ENCODE results near the gene CHD2.

The CHD2 gene

GRCh38 chr15:92897620-92898019 lies 2.5 kb upstream of the CHD2 start:
- Histone ChIP-seq H3K9ac (ENCODE audit: low read depth in 1 of 2, low read length in 2 of 2) (no peak overlapping the region), H3K9me3 (ENCODE audit: control insufficient read depth in 1 of 2, low read length in 2 of 2) (no peaks in the 10 kb centered on the region), H3K4me3 (ENCODE audit: low read depth in 1 of 2, low read length in 2 of 2) (no peak overlapping the region), H3K27ac (ENCODE audit: low read depth, low read length) (no peak overlapping the region), H3K4me1 (ENCODE audit: control insufficient read depth in 1 of 2, insufficient read depth in 2 of 2, low read length in 2 of 2) (peaks cover 0 to 27% of the 10 kb centered on the region in 2 donors), H3K27me3 (ENCODE audit: control insufficient read depth in 1 of 2, insufficient read depth in 2 of 2, low read length in 2 of 2) (no peaks in the 10 kb centered on the region), H3K36me3 (ENCODE audit: control insufficient read depth in 1 of 2, insufficient read depth in 2 of 2, low read length in 2 of 2) (peaks cover 31 to 35% of the 10 kb centered on the region in 2 donors)

- Histone ChIP-seq H3K9ac (ENCODE audit: low read depth in 1 of 2, low read length in 2 of 2) (no peak overlapping the region), H3K36me3 (ENCODE audit: control insufficient read depth in 1 of 2, insufficient read depth in 2 of 2, low read length in 2 of 2) (peaks cover 19 to 24% of the 10 kb centered on the region in 2 donors), H3K27ac (ENCODE audit: low read depth, low read length) (no peak overlapping the region), H3K4me1 (ENCODE audit: control insufficient read depth in 1 of 2, insufficient read depth in 2 of 2, low read length in 2 of 2) (peaks cover 0 to 27% of the 10 kb centered on the region in 2 donors), H3K4me3 (ENCODE audit: low read depth in 1 of 2, low read length in 2 of 2) (peak overlapping the region in 1 of 2 donors; percentile 5), H3K27me3 (ENCODE audit: control insufficient read depth in 1 of 2, insufficient read depth in 2 of 2, low read length in 2 of 2) (no peaks in the 10 kb centered on the region), H3K9me3 (ENCODE audit: control insufficient read depth in 1 of 2, low read length in 2 of 2) (no peaks in the 10 kb centered on the region)
Observed at GRCh38 chr15:92898988-92899582, 1.0 kb upstream of the CHD2 start.

GRCh38 chr15:92899601-92899947 lies 550 bp upstream of the CHD2 start:
- peak overlapping the region in 1 of 2 donors; percentile 18 for H3K9ac ChIP-seq (ENCODE audit: low read depth in 1 of 2, low read length in 2 of 2)
- H3K27ac ChIP-seq (ENCODE audit: low read depth, low read length) = peak overlapping the region; percentile 98

GRCh38 chr15:92900731-92901071 lies 577 bp downstream of the CHD2 start:
- Histone ChIP-seq H3K4me1 (ENCODE audit: control insufficient read depth in 1 of 2, insufficient read depth in 2 of 2, low read length in 2 of 2) (peaks cover 7 to 27% of the 10 kb centered on the region in 2 donors), H3K27ac (ENCODE audit: low read depth, low read length) (peak overlapping the region; percentile 98), H3K9ac (ENCODE audit: low read depth in 1 of 2, low read length in 2 of 2) (peak overlapping the region; percentile 91 to 98), H3K36me3 (ENCODE audit: control insufficient read depth in 1 of 2, insufficient read depth in 2 of 2, low read length in 2 of 2) (peaks cover 14 to 17% of the 10 kb centered on the region in 2 donors), H3K4me3 (ENCODE audit: low read depth in 1 of 2, low read length in 2 of 2) (peak overlapping the region; percentile 88 to 93), H3K9me3 (ENCODE audit: control insufficient read depth in 1 of 2, low read length in 2 of 2) (no peaks in the 10 kb centered on the region), H3K27me3 (ENCODE audit: control insufficient read depth in 1 of 2, insufficient read depth in 2 of 2, low read length in 2 of 2) (no peaks in the 10 kb centered on the region)

More at GRCh38 chr15:92899601-92899947, 550 bp upstream of the CHD2 start:
- Histone ChIP-seq H3K9me3 (ENCODE audit: control insufficient read depth in 1 of 2, low read length in 2 of 2) (no peaks in the 10 kb centered on the region), H3K36me3 (ENCODE audit: control insufficient read depth in 1 of 2, insufficient read depth in 2 of 2, low read length in 2 of 2) (peaks cover 14 to 24% of the 10 kb centered on the region in 2 donors), H3K4me1 (ENCODE audit: control insufficient read depth in 1 of 2, insufficient read depth in 2 of 2, low read length in 2 of 2) (peaks cover 0 to 27% of the 10 kb centered on the region in 2 donors), H3K27me3 (ENCODE audit: control insufficient read depth in 1 of 2, insufficient read depth in 2 of 2, low read length in 2 of 2) (no peaks in the 10 kb centered on the region), H3K4me3 (ENCODE audit: low read depth in 1 of 2, low read length in 2 of 2) (peak overlapping the region in 1 of 2 donors; percentile 93)

- Histone ChIP-seq H3K4me1 (ENCODE audit: control insufficient read depth in 1 of 2, insufficient read depth in 2 of 2, low read length in 2 of 2) (peaks cover 12 to 30% of the 10 kb centered on the region in 2 donors), H3K4me3 (ENCODE audit: low read depth in 1 of 2, low read length in 2 of 2) (peak overlapping the region; percentile 88 to 93), H3K9ac (ENCODE audit: low read depth in 1 of 2, low read length in 2 of 2) (peak overlapping the region; percentile 91 to 98), H3K36me3 (ENCODE audit: control insufficient read depth in 1 of 2, insufficient read depth in 2 of 2, low read length in 2 of 2) (peaks cover 14 to 16% of the 10 kb centered on the region in 2 donors), H3K27ac (ENCODE audit: low read depth, low read length) (peak overlapping the region; percentile 70), H3K9me3 (ENCODE audit: control insufficient read depth in 1 of 2, low read length in 2 of 2) (no peaks in the 10 kb centered on the region), H3K27me3 (ENCODE audit: control insufficient read depth in 1 of 2, insufficient read depth in 2 of 2, low read length in 2 of 2) (no peaks in the 10 kb centered on the region)
Observed at GRCh38 chr15:92901072-92901761, 1.1 kb downstream of the CHD2 start.

- Histone ChIP-seq H3K27me3 (ENCODE audit: control insufficient read depth in 1 of 2, insufficient read depth in 2 of 2, low read length in 2 of 2) (no peaks in the 10 kb centered on the region), H3K27ac (ENCODE audit: low read depth, low read length) (peak overlapping the region; percentile 98), H3K4me1 (ENCODE audit: control insufficient read depth in 1 of 2, insufficient read depth in 2 of 2, low read length in 2 of 2) (peaks cover 20 to 34% of the 10 kb centered on the region in 2 donors), H3K36me3 (ENCODE audit: control insufficient read depth in 1 of 2, insufficient read depth in 2 of 2, low read length in 2 of 2) (peaks cover 14 to 16% of the 10 kb centered on the region in 2 donors), H3K9ac (ENCODE audit: low read depth in 1 of 2, low read length in 2 of 2) (peak overlapping the region; percentile 91 to 98), H3K4me3 (ENCODE audit: low read depth in 1 of 2, low read length in 2 of 2) (peak overlapping the region; percentile 88 to 93), H3K9me3 (ENCODE audit: control insufficient read depth in 1 of 2, low read length in 2 of 2) (no peaks in the 10 kb centered on the region)
Observed at GRCh38 chr15:92901995-92902394, 1.9 kb downstream of the CHD2 start.

GRCh38 chr15:92902737-92903593 lies 2.8 kb downstream of the CHD2 start:
- H3K4me1 ChIP-seq (ENCODE audit: control insufficient read depth in 1 of 2, insufficient read depth in 2 of 2, low read length in 2 of 2) = peaks cover 29 to 39% of the 10 kb centered on the region in 2 donors

GRCh38 chr15:92903631-92903965 lies 3.5 kb downstream of the CHD2 start:
- Histone ChIP-seq H3K27ac (ENCODE audit: low read depth, low read length) (peak overlapping the region; percentile 98), H3K36me3 (ENCODE audit: control insufficient read depth in 1 of 2, insufficient read depth in 2 of 2, low read length in 2 of 2) (peaks cover 2 to 7% of the 10 kb centered on the region in 2 donors), H3K9ac (ENCODE audit: low read depth in 1 of 2, low read length in 2 of 2) (peak overlapping the region; percentile 91 to 98), H3K4me1 (ENCODE audit: control insufficient read depth in 1 of 2, insufficient read depth in 2 of 2, low read length in 2 of 2) (peaks cover 36 to 43% of the 10 kb centered on the region in 2 donors), H3K9me3 (ENCODE audit: control insufficient read depth in 1 of 2, low read length in 2 of 2) (no peaks in the 10 kb centered on the region), H3K4me3 (ENCODE audit: low read depth in 1 of 2, low read length in 2 of 2) (peak overlapping the region; percentile 88 to 93), H3K27me3 (ENCODE audit: control insufficient read depth in 1 of 2, insufficient read depth in 2 of 2, low read length in 2 of 2) (no peaks in the 10 kb centered on the region)

More at GRCh38 chr15:92902737-92903593, 2.8 kb downstream of the CHD2 start:
- Histone ChIP-seq H3K27me3 (ENCODE audit: control insufficient read depth in 1 of 2, insufficient read depth in 2 of 2, low read length in 2 of 2) (no peaks in the 10 kb centered on the region), H3K4me3 (ENCODE audit: low read depth in 1 of 2, low read length in 2 of 2) (peak overlapping the region; percentile 88 to 93), H3K27ac (ENCODE audit: low read depth, low read length) (peak overlapping the region; percentile 98), H3K9me3 (ENCODE audit: control insufficient read depth in 1 of 2, low read length in 2 of 2) (no peaks in the 10 kb centered on the region), H3K36me3 (ENCODE audit: control insufficient read depth in 1 of 2, insufficient read depth in 2 of 2, low read length in 2 of 2) (peaks cover 7 to 11% of the 10 kb centered on the region in 2 donors), H3K9ac (ENCODE audit: low read depth in 1 of 2, low read length in 2 of 2) (peak overlapping the region; percentile 91 to 98)

GRCh38 chr15:92903966-92904721 lies 4.0 kb downstream of the CHD2 start:
- H3K4me1 ChIP-seq (ENCODE audit: control insufficient read depth in 1 of 2, insufficient read depth in 2 of 2, low read length in 2 of 2) = peaks cover 41% of the 10 kb centered on the region in 2 donors
- H3K4me3 ChIP-seq (ENCODE audit: low read depth in 1 of 2, low read length in 2 of 2) = peak overlapping the region; percentile 88 to 93
- no peaks in the 10 kb centered on the region for H3K27me3 ChIP-seq (ENCODE audit: control insufficient read depth in 1 of 2, insufficient read depth in 2 of 2, low read length in 2 of 2)
- H3K36me3 ChIP-seq (ENCODE audit: control insufficient read depth in 1 of 2, insufficient read depth in 2 of 2, low read length in 2 of 2) = peaks cover 0 to 3% of the 10 kb centered on the region in 2 donors
- H3K9ac ChIP-seq (ENCODE audit: low read depth in 1 of 2, low read length in 2 of 2) = peak overlapping the region; percentile 91 to 98
- H3K9me3 ChIP-seq (ENCODE audit: control insufficient read depth in 1 of 2, low read length in 2 of 2) = no peaks in the 10 kb centered on the region
- H3K27ac ChIP-seq (ENCODE audit: low read depth, low read length) = peak overlapping the region; percentile 98
